Mesendoderm (in vitro differentiated cells): ENCODE results near the gene NBEAL2.

ENCODE experiments used
- DNase-seq: peaks from one replicate; pipeline ENCODE4 v3.0.0; 2013
- H2AK5ac ChIP-seq: 2 replicates; pipeline ENCODE4 v1.6.1; 2013; ENCODE audit warnings: low read length, inconsistent platforms
- H2BK120ac ChIP-seq: 2 replicates; pipeline ENCODE4 v1.6.1; 2013; ENCODE audit warnings: low read depth, mild to moderate bottlenecking, low read length, moderate library complexity, mixed read lengths
- H2BK15ac ChIP-seq: replicated peaks from 2 replicates; pipeline ENCODE4 v1.6.1; 2013; ENCODE audit warnings: low read depth, mild to moderate bottlenecking, moderate library complexity
- H2BK5ac ChIP-seq: 2 replicates; pipeline ENCODE4 v1.6.1; 2013; ENCODE audit warnings: low read length, inconsistent platforms
- H3K18ac ChIP-seq: 2 replicates; pipeline ENCODE4 v1.6.1; 2013; ENCODE audit warnings: mild to moderate bottlenecking, low read length, mixed read lengths
- H3K23ac ChIP-seq: one replicate; pipeline ENCODE4 v1.6.1; 2013; ENCODE audit warnings: low read length
- H3K27ac ChIP-seq: 2 replicates; pipeline ENCODE4 v1.5.1; 2013; ENCODE audit warnings: low read depth, mild to moderate bottlenecking, inconsistent platforms, low read length, moderate library complexity
- H3K27me3 ChIP-seq: 2 replicates; pipeline ENCODE4 v1.6.1; 2013; ENCODE audit warnings: low read length, control low read depth, mild to moderate bottlenecking, inconsistent platforms; ENCODE audit not compliant: insufficient read depth, poor library complexity
- H3K36me3 ChIP-seq: 2 replicates; pipeline ENCODE4 v1.6.1; 2013; ENCODE audit warnings: low read length, inconsistent platforms; ENCODE audit not compliant: control insufficient read depth, insufficient read depth
- H3K4ac ChIP-seq: one replicate; pipeline ENCODE4 v1.6.1; 2013; ENCODE audit warnings: low read depth, mild to moderate bottlenecking, low read length, moderate library complexity
- H3K4me1 ChIP-seq: 2 replicates; pipeline ENCODE4 v1.6.1; 2013; ENCODE audit warnings: low read depth, low read length, inconsistent platforms; ENCODE audit not compliant: control insufficient read depth
- H3K4me2 ChIP-seq: 2 replicates; pipeline ENCODE4 v1.6.1; 2013; ENCODE audit warnings: low read length
- H3K4me3 ChIP-seq: 2 replicates; pipeline ENCODE4 v1.5.1; 2013; ENCODE audit warnings: mild to moderate bottlenecking, low read length
- H3K56ac ChIP-seq: one replicate; pipeline ENCODE4 v1.6.1; 2013; ENCODE audit warnings: low read length
- H3K79me1 ChIP-seq: 2 replicates; pipeline ENCODE4 v1.6.1; 2013; ENCODE audit warnings: low read length, inconsistent platforms
- H3K79me2 ChIP-seq: 2 replicates; pipeline ENCODE4 v1.6.1; 2013; ENCODE audit warnings: mild to moderate bottlenecking, low read length; ENCODE audit not compliant: control insufficient read depth, insufficient read depth
- H3K9ac ChIP-seq: 2 replicates; pipeline ENCODE4 v1.6.1; 2013; ENCODE audit warnings: low read length, inconsistent platforms
- H4K5ac ChIP-seq: one replicate; pipeline ENCODE4 v1.6.1; 2013; ENCODE audit warnings: low read length
- H4K8ac ChIP-seq: one replicate; pipeline ENCODE4 v1.6.1; 2013; ENCODE audit warnings: low read depth, mild to moderate bottlenecking, control low read depth, low read length, moderate library complexity
- WGBS: extraction: QIAGEN DNeasy Blood & Tissue Kit; methylation state at CpG from one replicate; pipeline ENCODE4 v1.1.7; 2013; ENCODE audit warnings: low lambda C conversion rate, missing lambda C conversion rate; ENCODE audit not compliant: insufficient coverage; ENCODE audit errors: extremely low coverage; 5-methylcytosine and 5-hydroxymethylcytosine counted together

The NBEAL2 gene

DNA sequence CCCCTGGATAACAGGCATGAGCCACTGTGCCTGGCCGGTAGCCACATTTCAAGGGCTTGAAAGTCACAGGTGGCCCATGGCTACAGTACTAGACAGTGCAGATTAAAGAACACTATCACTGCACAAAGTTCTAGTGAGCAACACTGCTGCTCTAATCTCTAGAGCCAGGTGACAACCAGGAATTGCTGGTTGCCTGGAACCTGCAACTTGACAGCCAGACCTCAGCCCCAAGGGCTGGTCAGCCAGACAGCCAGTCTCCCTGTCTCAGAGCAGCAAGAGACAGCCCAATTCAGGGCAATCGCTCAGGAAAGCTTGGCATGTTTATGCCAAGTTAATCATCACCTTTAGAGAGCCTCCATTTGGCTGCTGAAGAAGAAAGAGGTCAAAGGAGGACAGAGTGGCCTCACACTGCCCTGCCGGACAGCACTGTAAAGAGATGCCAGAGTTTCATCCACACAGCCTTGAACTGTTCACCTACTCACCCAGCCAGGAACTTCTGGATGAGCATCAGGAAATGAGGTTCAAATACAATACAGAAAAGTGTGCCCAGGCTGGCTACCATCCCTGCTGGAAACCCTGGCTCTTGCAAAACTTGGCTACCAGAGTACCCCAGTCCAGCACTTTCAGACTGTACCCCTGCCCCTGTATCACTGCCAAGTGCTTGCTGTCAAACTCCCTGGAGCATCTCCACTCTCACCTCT lies 8.9 kb upstream of the NBEAL2 start:
- no peak overlapping the region for H3K4me3 ChIP-seq
- no peak overlapping the region for H2BK5ac ChIP-seq
- H3K4ac ChIP-seq, result no peak overlapping the region
- no CpG with 5 or more reads among the region's 3 CpGs for WGBS
- peaks cover 6% of the 10 kb centered on the region for H3K36me3 ChIP-seq
- no peak overlapping the region for H3K4me2 ChIP-seq
- no peaks in the 10 kb centered on the region for H3K27me3 ChIP-seq
- H3K4me1 ChIP-seq, result peaks cover 3% of the 10 kb centered on the region
- no peak overlapping the region for H4K5ac ChIP-seq
- H2BK15ac ChIP-seq, result no peak overlapping the region
- peaks cover 90% of the 10 kb centered on the region for H3K79me2 ChIP-seq
- no peak overlapping the region for H3K27ac ChIP-seq
- H2AK5ac ChIP-seq, result no peak overlapping the region
- H3K18ac ChIP-seq, result no peak overlapping the region
- H2BK120ac ChIP-seq, result no peak overlapping the region
- H4K8ac ChIP-seq, result no peak overlapping the region
- no peak for DNase-seq
- H3K79me1 ChIP-seq, result peaks cover 35% of the 10 kb centered on the region
- no peak overlapping the region for H3K56ac ChIP-seq
- H3K23ac ChIP-seq, result no peak overlapping the region
- no peak overlapping the region for H3K9ac ChIP-seq

DNA sequence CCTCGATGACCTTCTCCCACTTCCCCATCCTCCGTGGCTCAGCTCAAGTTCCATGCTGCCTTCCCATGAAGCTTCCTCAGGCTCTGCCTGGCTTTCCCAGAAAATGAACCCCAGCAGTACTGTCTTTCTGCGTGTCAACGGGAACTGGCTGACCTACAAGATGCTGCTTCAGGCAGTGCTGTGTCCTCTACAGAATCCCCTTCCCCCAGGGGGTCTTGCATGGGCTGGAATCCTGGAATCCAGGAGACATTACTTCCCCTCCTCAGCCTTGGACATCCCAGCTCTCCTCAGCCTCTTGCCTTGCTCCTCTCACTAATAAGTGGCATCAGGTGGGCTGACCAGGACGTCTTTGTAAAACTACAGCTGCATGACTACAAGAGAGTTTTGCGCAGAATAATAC lies 8.3 kb upstream of the NBEAL2 start:
- H4K5ac ChIP-seq, result no peak overlapping the region
- no peak overlapping the region for H2BK5ac ChIP-seq
- WGBS, result no CpG with 5 or more reads among the region's 6 CpGs
- no peak overlapping the region for H3K23ac ChIP-seq
- peaks cover 4% of the 10 kb centered on the region for H3K36me3 ChIP-seq
- H2BK15ac ChIP-seq, result no peak overlapping the region
- no peak overlapping the region for H3K18ac ChIP-seq
- H3K79me2 ChIP-seq, result peaks cover 90% of the 10 kb centered on the region
- DNase-seq, result no peak
- H3K79me1 ChIP-seq, result peaks cover 30% of the 10 kb centered on the region
- no peak overlapping the region for H3K56ac ChIP-seq
- H3K4ac ChIP-seq, result no peak overlapping the region
- H3K4me3 ChIP-seq, result no peak overlapping the region
- peaks cover 3% of the 10 kb centered on the region for H3K4me1 ChIP-seq
- H3K9ac ChIP-seq, result no peak overlapping the region
- H2AK5ac ChIP-seq, result no peak overlapping the region
- no peak overlapping the region for H2BK120ac ChIP-seq
- no peaks in the 10 kb centered on the region for H3K27me3 ChIP-seq
- no peak overlapping the region for H3K4me2 ChIP-seq
- H3K27ac ChIP-seq, result no peak overlapping the region
- H4K8ac ChIP-seq, result no peak overlapping the region

DNA sequence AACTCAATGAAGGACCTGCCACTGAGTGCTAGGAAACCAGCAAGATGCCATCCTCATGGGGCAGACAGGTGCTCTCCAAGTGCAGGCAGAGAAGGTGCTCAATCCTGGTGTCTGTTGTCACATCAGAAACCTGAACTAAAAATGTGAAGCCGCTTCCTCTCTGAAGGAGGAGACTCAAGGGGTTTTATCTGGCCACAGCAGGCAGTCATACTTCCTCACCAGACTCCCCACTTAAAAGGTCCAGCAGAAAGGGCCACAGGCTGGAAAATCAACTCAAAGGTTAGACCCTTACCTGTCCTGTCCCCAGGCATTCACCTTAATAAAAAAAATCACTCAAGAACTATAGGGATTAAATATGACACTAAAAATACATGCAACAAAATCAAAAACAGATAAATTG lies 7.7 kb upstream of the NBEAL2 start:
- Histone ChIP-seq H4K5ac (no peak overlapping the region), H3K79me2 (peaks cover 85% of the 10 kb centered on the region), H3K79me1 (peaks cover 29% of the 10 kb centered on the region), H3K56ac (no peak overlapping the region), H3K4me3 (no peak overlapping the region), H2BK120ac (no peak overlapping the region), H4K8ac (no peak overlapping the region), H3K4me2 (no peak overlapping the region), H2BK15ac (no peak overlapping the region), H2AK5ac (no peak overlapping the region), H3K18ac (no peak overlapping the region), H3K9ac (no peak overlapping the region), H3K4ac (no peak overlapping the region), H3K36me3 (peaks cover 4% of the 10 kb centered on the region), H3K27ac (no peak overlapping the region), H3K4me1 (peaks cover 3% of the 10 kb centered on the region), H3K27me3 (no peaks in the 10 kb centered on the region), H3K23ac (no peak overlapping the region), H2BK5ac (no peak overlapping the region)
- WGBS, result no CpG with 5 or more reads among the region's 1 CpG
- no peak for DNase-seq

DNA sequence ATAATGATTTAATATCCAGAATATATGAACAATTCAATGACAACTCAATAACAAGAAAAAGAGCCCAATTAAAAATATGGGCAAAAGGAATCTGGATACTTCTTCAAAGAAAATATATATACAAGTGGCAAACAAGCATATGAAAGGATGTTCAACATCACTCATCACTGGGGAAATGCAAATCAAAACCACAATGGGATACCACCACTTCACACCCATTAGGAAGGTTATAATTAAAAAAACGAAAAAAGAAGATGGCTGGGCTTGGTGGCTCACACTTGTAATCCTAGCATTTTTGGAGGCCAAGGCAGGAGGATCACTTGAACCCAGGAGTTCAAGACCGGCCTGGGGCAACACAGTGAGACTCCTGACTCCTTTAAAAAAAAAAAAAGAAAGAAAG lies 7.1 kb upstream of the NBEAL2 start:
- Histone ChIP-seq H2BK15ac (no peak overlapping the region), H3K36me3 (peaks cover 4% of the 10 kb centered on the region), H2BK5ac (no peak overlapping the region), H3K4me1 (no peaks in the 10 kb centered on the region), H2BK120ac (no peak overlapping the region), H3K9ac (no peak overlapping the region), H4K8ac (no peak overlapping the region), H3K79me2 (peaks cover 79% of the 10 kb centered on the region), H3K4ac (no peak overlapping the region), H3K23ac (no peak overlapping the region), H3K27me3 (no peaks in the 10 kb centered on the region), H3K4me3 (no peak overlapping the region), H3K56ac (no peak overlapping the region), H4K5ac (no peak overlapping the region), H3K4me2 (no peak overlapping the region), H3K79me1 (peaks cover 22% of the 10 kb centered on the region), H2AK5ac (no peak overlapping the region), H3K18ac (no peak overlapping the region), H3K27ac (no peak overlapping the region)
- WGBS, result no CpG with 5 or more reads among the region's 2 CpGs
- no peak for DNase-seq

DNA sequence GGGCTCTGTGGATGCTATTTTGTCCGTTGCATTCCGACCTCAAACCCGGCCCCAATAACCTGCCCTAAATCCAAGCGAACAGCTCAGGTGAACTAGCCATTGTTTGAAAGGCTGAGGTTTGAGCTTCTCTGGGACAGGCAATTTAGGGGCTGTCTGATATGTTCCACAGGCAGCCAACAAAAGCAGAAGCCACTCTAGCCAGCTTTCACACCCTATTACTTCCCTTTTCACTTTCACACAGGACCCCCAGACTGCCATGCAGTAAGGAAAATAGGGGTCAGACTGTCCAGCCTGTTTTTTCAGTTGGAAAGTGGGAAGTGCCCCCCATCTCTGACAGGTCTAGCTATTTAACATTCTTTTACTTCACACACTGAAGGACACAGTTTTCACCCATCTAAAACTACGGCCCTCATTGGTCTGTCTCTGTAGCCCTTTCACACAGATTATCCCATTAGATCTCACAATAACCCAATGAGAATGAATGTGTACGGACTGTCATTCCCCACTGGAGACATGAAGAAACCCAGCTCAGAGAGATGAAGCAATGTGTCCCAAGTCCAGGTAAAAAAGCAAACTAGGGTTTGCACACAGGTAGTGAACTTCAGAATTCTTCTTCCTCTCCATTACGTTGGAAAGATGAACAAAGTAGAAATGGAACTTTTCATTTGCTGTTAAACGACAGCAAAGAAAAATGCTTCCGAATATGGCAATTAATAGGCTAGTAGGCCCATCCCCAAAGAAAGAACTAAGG lies 4.9 kb upstream of the NBEAL2 start:
- H2BK5ac ChIP-seq, result no peak overlapping the region
- no CpG with 5 or more reads among the region's 9 CpGs for WGBS

More for the DNA sequence above, 4.9 kb upstream of the NBEAL2 start:
- Histone ChIP-seq H4K8ac (no peak overlapping the region), H3K23ac (no peak overlapping the region), H3K18ac (no peak overlapping the region), H3K27ac (no peak overlapping the region), H3K4me3 (no peak overlapping the region), H3K79me1 (peaks cover 11% of the 10 kb centered on the region), H3K4me2 (no peak overlapping the region), H2BK15ac (no peak overlapping the region), H3K9ac (peak overlapping the region; percentile 21), H3K56ac (peak overlapping the region; percentile 7), H2AK5ac (no peak overlapping the region), H4K5ac (no peak overlapping the region), H2BK120ac (no peak overlapping the region), H3K79me2 (peaks cover 57% of the 10 kb centered on the region), H3K4ac (no peak overlapping the region), H3K4me1 (no peaks in the 10 kb centered on the region), H3K36me3 (peaks cover 4% of the 10 kb centered on the region), H3K27me3 (no peaks in the 10 kb centered on the region)
- no peak for DNase-seq
